Cardiac muscle cell (in vitro differentiated cells and primary cell): ENCODE data around the gene DYSF. TPM values are rescaled to one million over a fixed set of nuclear protein-coding genes. Genes with fewer than 3 reads are reported as not detected.
A peak's percentile ranks its signal among the peaks of the same experiment; 100 is the strongest.

Experiments
- DNase-seq, 2 donors: peaks; one replicate each; pipeline versions ENCODE4 v3.0.0 to v3.0.0-alpha.2; 2010 to 2017; ENCODE audit warnings: low read depth in 1 of 2, low spot score in 1 of 2
- H3K27ac ChIP-seq: fragments of 200-600 bp; sonication (generic); 2 replicates; pipeline ENCODE4 v1.5.1; 2016
- H3K27me3 ChIP-seq: fragments of 200-600 bp; sonication (generic); 2 replicates; pipeline ENCODE4 v1.6.0; 2016; ENCODE audit warnings: control low read depth
- H3K36me3 ChIP-seq: fragments of 200-600 bp; sonication (generic); 2 replicates; pipeline ENCODE4 v1.5.1; 2016; ENCODE audit warnings: control low read depth
- H3K4me1 ChIP-seq: fragments of 200-600 bp; sonication (generic); 2 replicates; pipeline ENCODE4 v1.8.1; 2017; ENCODE audit warnings: low read depth, mild to moderate bottlenecking, mixed run types
- H3K4me3 ChIP-seq: fragments of 200-600 bp; sonication (generic); 2 replicates; pipeline ENCODE4 v1.5.1; 2016; ENCODE audit warnings: mild to moderate bottlenecking
- H3K9me3 ChIP-seq: fragments of 200-600 bp; sonication (generic); 2 replicates; pipeline ENCODE4 v1.5.1; 2017; ENCODE audit warnings: low read depth, mild to moderate bottlenecking, control low read depth
- polyA plus RNA-seq: library from polyadenylated mRNA; unstranded; fragments of >200 nt; fragmentation: Nextera tagmentation; extraction: Ambion mirVana; gene quantifications from 2 replicates; pipeline ENCODE4 v1.2.1, GENCODE V29; 2016
- total RNA-seq: library from RNA; depleted of rRNA; stranded (reverse); fragments of >200 nt; gene quantifications from 2 replicates; pipeline ENCODE4 v1.2.3, GENCODE V29; 2016
- TF ChIP-seq, protein P1 (sequence below): IDR thresholded peaks from 2 replicates; pipeline ENCODE4 v1.5.1; 2012; ENCODE audit warnings: low read depth, mild to moderate bottlenecking, low read length

DYSF gene
- total and polyA plus RNA-seq, 2 experiments from 2014 or later = 34.6 to 57.4 TPM

DNA sequence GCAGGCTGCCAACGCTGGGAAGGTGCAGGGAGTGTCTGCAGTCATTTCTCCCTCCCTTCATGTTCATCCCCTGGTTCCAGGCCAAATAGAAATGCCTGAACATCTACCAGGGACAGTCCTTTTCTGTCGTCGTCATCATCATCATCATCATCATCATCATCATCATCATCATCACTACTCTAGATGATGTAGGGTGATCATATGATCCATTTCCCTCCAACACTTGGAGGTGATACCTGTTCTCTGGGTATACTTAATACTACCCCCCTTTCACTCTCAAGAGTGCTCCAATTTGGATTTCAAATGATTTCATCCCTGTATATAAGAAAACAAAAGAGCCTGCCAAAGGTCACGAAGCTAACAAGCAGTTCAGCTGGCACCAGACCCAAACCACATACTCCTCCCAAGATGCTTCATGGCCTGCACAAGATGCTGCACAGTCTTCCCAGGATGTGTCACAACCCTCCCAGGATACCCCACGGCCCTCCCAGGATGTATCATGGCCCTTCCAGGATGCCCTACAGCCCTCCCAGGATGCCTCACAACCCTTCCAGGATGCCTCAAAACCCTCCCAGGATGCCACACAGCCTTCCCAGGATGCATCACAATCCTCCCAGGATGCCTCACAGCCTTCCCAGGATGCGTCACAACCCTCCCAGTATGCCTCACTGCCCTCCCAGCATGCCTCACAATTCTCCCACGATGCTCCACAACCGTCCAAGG lies 257.9 kb downstream of the DYSF start:
- H3K4me3 ChIP-seq = no peak overlapping the region
- H3K4me1 ChIP-seq = peaks cover 61% of the 10 kb centered on the region
- TF ChIP-seq, protein P1, sequence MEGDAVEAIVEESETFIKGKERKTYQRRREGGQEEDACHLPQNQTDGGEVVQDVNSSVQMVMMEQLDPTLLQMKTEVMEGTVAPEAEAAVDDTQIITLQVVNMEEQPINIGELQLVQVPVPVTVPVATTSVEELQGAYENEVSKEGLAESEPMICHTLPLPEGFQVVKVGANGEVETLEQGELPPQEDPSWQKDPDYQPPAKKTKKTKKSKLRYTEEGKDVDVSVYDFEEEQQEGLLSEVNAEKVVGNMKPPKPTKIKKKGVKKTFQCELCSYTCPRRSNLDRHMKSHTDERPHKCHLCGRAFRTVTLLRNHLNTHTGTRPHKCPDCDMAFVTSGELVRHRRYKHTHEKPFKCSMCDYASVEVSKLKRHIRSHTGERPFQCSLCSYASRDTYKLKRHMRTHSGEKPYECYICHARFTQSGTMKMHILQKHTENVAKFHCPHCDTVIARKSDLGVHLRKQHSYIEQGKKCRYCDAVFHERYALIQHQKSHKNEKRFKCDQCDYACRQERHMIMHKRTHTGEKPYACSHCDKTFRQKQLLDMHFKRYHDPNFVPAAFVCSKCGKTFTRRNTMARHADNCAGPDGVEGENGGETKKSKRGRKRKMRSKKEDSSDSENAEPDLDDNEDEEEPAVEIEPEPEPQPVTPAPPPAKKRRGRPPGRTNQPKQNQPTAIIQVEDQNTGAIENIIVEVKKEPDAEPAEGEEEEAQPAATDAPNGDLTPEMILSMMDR = no peak
- H3K9me3 ChIP-seq = no peaks in the 10 kb centered on the region
- H3K27me3 ChIP-seq = no peaks in the 10 kb centered on the region
- H3K27ac ChIP-seq = peak overlapping the region; percentile 67
- DNase-seq = peak in 1 of 2 donors; percentile 77
- H3K36me3 ChIP-seq = no peaks in the 10 kb centered on the region

DNA sequence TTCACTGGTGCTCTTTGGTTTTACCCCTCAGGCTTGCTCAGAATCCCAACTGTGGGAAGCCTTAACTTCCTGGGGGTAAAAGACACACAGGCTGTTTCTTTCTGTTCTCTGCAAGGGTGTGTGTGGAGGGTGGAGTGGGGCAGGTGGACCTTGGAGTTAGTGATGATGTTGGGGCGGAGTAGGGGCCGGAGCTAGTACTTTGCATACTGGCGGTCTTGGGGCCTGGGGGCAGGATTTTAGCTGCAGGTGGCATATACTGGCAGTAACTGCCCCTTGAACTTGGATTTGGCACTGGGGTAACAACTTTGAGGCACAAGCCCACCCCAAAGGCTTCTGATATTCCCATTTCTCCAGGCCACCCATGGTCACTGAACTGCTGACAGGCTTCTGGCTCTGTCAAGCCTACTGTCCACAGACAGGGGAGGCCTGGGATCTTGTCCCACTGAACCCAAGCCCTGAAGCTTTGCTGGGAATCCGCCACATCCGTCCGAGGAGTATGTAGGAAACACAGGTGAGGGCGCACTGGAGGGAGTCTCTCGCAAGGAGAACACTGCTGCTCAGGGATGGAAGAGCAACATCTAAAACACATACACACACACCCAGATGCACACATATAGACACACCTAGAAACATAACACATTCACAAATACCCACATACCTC lies 258.9 kb downstream of the DYSF start:
- TF ChIP-seq, protein P1 = no peak
- Histone ChIP-seq H3K36me3 (no peaks in the 10 kb centered on the region), H3K27ac (no peak overlapping the region), H3K27me3 (no peaks in the 10 kb centered on the region), H3K9me3 (no peaks in the 10 kb centered on the region), H3K4me3 (no peak overlapping the region), H3K4me1 (peaks cover 57% of the 10 kb centered on the region)
- no peak for DNase-seq

DNA sequence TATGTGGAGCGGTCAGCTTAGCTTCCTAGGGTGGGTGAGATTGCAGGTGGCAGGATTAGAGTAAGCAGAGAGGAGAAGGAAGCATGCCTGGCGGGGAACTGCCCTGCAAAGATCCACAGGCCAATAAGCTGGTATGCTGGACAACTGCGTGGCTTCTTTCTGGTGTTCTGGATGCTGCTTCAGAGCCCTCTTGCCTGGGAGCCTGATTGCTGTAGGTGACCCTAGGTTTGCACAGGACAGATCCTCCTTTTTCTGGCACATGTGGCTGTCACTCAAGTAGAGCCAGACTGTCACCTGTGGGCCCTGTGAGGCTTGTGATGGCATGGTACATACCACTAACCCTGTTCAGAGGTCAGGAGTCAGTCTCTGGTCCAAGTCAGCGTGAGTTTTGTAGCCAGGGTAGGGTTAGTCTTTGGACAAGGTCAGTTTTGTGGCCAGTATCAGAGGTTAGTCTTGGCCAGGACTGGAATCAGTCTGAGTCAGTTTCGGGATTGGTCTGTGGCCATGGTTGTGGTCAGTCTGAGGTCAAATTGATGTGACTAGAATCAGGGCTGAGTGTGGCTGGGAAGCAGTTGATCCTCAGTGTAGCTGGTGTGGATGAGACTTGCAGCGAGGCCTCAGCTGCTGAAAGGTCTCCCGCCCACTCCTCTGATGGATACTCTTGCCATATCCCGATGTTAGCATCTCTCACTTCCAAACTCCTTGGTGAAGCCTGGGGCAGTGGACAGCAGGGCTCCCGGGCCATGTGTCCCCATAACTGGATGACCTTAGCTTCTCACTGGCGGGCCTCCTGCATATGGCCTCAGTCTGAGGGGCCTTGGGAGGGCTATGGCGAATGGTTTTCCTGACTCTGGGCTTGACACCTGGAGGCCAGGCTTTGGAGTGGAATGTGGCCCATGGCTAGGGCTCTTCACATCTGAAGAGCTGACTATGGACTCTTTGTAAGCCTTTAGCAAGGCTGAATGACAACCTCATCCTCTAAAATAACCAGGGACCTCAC lies 260.5 kb downstream of the DYSF start:
- DNase-seq = peak in 1 of 2 donors; percentile 29
- Histone ChIP-seq H3K4me1 (peaks cover 70% of the 10 kb centered on the region), H3K27me3 (no peaks in the 10 kb centered on the region), H3K36me3 (no peaks in the 10 kb centered on the region), H3K9me3 (no peaks in the 10 kb centered on the region), H3K27ac (no peak overlapping the region), H3K4me3 (no peak overlapping the region)
- TF ChIP-seq, protein P1 = no peak

DNA sequence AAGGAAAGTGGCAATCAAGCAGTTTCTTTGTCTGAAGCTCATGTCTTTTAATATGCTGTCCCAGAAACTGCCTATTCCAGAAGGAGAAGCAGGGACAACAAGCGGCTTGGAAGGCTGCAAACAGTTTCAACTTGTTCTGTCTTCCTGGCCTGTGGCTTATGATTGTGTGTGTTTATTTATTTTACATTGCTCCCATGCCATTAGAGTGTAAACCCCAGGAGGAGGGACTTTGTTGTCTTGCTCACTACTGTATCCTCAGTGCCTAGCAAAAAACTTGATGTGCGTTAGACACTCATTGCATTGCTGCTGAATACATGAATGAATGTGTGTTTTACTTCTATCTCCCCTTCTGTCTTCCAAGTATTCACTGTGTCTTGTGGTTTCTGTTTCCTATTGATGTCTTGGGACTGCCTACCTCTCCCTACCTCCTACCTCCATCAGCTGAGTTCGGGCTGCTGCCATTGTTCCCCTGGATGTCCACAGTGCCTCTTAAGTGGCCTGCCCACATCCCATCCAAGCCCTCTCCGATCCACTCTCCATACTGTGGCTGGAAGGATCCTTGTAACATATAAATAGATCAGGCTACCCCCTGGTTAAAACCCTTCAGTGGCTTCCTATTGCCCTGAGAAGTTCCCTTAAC lies 261.4 kb downstream of the DYSF start:
- Histone ChIP-seq H3K4me3 (no peak overlapping the region), H3K27me3 (no peaks in the 10 kb centered on the region), H3K36me3 (no peaks in the 10 kb centered on the region), H3K9me3 (no peaks in the 10 kb centered on the region), H3K4me1 (peaks cover 70% of the 10 kb centered on the region), H3K27ac (no peak overlapping the region)
- TF ChIP-seq, protein P1 = no peak
- no peak for DNase-seq

DNA sequence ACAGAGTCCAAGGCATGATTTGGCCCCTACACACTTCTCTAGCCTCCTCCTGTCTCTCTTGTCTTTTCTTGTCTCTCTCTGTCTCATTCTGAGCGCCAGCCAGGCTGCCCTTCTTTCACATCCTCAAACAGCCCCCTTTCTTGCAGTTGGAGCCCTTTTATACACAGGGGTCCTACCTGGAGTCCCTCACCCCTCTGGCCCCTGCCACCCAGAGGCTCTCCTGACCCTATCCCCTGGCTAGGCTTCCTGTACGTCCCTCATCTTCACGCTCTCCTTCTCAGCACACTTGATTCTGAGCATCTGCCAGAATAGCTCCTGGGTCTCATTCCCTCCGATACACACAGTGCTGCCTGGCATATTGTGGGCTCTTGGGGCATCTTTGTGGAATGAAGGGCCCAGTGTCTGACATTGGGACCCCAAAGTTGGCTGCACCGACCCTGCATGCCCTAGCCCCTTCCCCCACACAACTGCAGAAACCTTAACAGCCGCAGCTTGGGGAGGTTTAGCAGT lies 261.9 kb downstream of the DYSF start:
- TF ChIP-seq, protein P1 = no peak
- Histone ChIP-seq H3K4me1 (peaks cover 64% of the 10 kb centered on the region), H3K27ac (no peak overlapping the region), H3K36me3 (no peaks in the 10 kb centered on the region), H3K9me3 (no peaks in the 10 kb centered on the region), H3K27me3 (no peaks in the 10 kb centered on the region), H3K4me3 (no peak overlapping the region)
- no peak for DNase-seq
